CD4-positive, alpha-beta T cell treated with Interleukin-17A for 1 hour (primary cell): ENCODE results near the gene CEP164.
"Not testable (repeated sequence)": the region's sequence is repeated elsewhere in the genome, so short reads cannot be mapped to it uniquely, and the experiment has no call there.

Experiments
- DNase-seq: peaks from one replicate; pipeline ENCODE4 v3.0.0-alpha.2; 2020

The CEP164 gene

GRCh38 chr11:117369534-117369933 is 41.9 kb downstream of the CEP164 start:
- DNase-seq: no peak

DNA sequence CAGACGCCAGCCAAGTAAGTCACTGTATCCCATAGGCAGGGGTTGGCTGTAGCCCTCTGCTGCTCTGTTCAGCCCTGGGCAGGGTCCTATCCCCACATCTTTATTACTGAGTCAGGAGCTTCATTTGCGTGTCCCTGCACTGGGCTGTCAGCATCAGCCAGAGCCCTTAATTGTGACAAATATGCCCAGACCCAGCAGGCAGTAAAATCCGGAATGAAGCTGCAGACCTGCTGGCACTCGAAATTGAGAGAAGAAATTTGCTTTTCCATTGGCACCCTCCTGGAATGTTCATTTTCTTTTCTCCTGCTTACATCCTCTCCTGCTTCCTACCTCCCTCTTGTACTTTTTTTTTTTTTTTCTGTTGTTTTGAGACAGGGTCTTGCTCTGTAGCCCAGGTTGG is 43.8 kb downstream of the CEP164 start:
- DNase-seq: no peak

GRCh38 chr11:117374316-117375055 is 46.8 kb downstream of the CEP164 start:
- DNase-seq: no peak

- DNase-seq: no peak
Observed at GRCh38 chr11:117375960-117376359, 48.3 kb downstream of the CEP164 start.

DNA sequence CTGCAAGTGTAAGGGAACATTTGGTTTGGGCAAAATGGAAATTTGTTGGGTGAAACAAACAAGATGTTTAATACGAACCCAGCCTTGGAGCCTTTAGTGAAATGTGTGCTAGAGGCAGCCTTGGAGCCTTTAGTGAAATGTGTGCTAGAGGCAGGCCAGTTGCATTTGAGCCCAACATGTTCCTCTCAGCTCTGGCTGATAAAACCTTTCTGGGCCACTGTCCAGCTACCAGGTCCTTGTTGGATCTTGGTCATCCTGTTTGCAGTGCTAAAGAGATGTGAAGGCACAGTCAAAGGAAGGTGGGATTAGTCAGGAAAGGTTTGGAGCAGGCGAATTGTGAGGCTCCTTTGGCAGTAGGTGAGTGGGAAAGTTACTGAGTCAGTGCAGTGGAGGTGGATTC is 48.9 kb downstream of the CEP164 start:
- DNase-seq: no peak

- DNase-seq: no peak
Observed at GRCh38 chr11:117378976-117379865, 51.6 kb downstream of the CEP164 start.

DNA sequence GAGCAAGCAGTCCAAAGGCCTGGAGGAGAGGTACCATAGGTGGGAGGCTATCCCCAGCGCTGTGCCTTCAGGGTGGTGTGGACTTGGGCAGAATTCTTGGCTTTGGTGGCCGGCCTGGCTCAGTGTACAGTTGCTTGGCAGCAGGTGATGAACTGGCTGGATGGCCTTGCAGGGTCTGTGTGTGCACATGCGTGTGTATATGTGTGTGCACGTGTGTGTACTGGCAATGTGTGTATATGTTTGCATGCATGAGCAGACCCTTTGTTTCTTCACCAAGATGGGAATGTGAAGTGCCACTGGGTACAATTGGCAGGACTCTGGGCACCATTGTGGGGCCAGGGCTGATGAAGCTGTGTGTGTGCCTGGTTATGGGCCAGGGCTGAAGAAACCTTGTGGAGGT is 53.0 kb downstream of the CEP164 start:
- DNase-seq: no peak

DNA sequence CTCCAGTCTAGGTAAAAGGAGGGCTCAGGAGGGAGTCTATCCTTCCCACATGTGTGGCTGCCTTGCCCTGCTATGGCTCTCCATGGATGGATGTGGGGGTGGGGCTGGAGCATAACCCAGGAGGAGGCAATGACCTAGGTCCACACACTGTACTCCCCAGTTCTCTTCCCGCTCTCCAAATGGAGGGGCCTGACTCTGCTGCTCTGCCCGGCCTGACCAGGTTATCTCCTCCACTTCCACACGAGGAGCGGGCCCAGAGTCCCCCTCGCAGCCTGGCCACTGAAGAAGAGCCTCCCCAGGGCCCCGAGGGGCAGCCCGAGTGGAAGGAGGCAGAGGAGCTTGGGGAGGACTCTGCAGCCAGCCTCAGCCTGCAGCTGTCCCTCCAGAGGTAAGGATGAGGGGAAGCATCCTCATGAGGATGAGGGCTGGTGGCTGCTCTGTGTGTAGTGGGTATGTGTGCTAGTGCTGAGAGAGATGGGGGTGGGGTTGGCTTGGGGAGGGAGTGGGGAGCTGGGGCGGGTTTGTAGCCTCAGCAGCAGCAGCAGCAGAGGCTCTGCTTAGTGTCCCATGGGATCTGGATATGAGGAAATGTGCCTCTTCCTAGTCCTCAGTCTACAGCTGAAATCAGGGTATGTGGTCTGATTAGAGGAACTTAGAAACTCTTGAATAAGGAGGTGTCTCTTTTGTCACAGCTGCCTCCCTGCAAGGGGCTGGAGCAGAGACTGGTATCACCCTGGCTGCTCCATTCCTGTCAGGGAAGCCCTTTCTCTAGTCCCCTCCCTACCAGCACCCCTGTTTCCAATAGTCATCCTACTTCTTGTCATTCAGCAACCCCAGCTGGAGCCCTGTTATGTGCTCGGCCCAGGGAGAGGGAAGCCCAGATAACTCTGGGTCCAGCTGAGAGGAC is 54.1 kb downstream of the CEP164 start:
- no peak for DNase-seq

- DNase-seq: no peak
Observed at GRCh38 chr11:117382746-117383145, 55.1 kb downstream of the CEP164 start.

- DNase-seq: no peak
Observed at GRCh38 chr11:117384045-117384444, 56.4 kb downstream of the CEP164 start.

GRCh38 chr11:117385471-117385870 is 57.8 kb downstream of the CEP164 start:
- DNase-seq: no peak

DNA sequence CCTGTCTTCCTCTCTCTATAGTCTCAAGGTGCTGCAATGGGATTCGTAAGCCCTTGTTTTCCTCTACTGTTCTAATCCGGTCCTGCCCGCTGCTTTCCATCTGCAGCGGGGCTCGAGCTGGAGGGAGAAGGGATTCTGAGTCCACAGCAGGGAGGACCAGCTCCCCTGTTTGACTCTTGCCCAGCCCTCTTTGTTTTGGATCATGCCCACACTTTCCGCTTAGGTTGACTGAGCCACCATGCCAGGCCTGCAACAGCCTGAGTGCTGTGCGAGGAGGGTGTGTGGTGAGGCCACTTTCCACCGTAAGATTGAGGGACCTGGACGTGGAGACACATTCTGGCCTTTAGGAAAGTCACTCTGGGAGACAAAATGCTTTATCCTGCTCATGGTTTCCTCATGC is 58.3 kb downstream of the CEP164 start:
- DNase-seq: no peak

DNA sequence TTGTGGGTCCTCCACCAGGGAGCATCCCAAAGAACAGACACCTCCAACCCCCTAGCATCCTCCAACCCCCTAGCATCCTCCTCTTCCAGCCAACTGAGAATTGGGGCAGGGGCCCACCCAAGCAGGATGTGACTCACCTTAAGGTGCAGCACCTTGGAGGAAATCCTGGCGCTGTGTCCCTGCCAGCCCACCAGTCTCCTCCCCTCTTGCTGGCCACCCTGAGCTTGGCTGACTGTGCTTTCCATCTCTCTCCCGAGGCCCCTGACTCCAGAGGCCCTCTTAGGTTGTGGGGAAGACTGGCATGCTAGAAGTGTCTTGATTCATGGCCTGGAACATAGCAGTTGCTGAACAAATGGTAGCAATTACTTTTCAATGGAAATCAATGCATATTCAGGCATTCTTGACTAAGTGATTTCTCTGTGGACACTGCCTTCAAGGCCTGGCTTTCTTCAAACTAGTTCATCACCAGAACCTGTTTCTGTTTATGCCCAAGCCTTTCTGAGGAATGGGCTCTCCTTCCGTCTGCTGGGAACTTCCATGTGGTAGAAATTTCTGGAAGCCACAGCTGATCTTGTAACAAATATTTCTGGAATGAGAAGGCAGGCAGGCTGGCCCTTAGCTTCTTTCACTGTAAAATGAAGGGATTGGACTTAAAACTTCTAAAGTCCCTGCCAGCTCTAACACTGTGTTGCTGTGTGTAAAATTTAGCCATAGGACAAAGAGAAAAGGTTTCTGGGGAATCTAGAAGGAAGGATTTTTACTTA is 60.5 kb downstream of the CEP164 start:
- DNase-seq: no peak

- DNase-seq: no peak
Observed at GRCh38 chr11:117390743-117391142, 63.1 kb downstream of the CEP164 start.

- no peak for DNase-seq
Observed at GRCh38 chr11:117391181-117391580, 63.5 kb downstream of the CEP164 start.

GRCh38 chr11:117392001-117392690 is 64.5 kb downstream of the CEP164 start:
- DNase-seq: no peak

DNA sequence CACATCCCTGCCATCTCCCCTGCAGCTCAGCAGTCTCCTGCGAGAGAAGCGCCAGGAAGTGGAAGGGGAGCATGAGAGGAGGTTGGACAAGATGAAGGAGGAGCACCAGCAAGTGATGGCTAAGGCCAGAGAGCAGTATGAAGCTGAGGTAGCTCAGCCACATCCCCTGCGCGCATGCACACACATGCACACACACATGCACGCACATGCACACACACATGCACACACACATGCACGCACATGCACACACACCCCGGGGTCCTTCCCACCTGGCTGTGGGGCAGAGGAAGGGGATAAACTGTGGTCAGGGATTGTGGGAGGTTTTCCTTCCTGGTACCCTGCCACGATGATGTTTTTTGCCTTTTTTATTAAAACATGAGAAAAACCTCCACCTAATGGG is 65.3 kb downstream of the CEP164 start:
- DNase-seq: no peak

DNA sequence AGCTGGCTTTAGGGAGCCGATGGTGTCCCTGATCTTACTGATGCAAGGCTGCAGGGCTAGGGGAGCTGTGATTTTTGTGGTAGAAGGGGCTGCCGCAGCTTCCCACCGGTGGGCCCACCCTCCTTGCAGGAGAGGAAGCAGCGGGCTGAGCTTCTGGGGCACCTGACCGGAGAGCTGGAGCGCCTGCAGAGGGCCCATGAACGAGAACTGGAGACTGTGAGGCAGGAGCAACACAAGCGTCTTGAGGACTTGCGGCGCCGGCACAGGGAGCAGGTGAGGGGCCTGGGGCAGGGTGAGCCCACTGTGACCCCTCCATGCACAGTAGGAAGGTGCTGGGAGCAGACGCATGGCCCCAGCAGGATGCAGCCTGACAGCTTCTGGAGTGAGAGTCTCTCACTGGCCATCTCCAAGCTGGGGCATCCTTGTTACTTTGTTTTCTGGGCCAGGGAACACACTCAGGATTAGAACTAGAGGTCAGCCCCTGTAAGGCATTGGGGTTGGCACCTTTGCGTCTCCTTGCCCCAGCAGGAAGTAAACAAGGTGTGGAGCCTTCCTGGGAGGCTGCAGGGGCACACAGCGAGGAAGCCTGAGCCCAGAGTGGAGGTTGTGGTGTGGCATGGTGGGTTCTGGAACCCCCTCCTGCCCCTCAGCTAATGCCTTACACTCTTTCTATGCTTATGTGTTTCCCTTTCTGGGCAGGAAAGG is 66.7 kb downstream of the CEP164 start:
- DNase-seq: no peak

DNA sequence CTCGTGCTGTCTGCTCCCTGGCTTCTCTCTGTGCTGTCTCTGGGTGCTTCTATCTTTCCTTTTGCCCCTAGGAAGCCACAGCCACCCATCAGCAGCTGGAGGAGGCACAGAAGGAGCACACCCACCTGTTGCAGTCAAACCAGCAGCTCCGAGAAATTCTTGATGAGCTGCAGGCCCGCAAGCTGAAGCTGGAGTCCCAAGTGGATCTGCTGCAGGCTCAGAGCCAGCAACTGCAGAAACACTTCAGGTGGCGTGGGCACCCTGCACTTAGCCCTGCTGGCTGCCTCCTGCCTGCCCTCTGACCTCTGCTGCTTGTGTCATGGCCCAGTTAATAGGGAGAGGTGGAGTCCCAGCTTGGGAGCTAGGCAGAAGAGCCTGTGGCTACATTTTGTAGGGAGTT is 67.8 kb downstream of the CEP164 start:
- no peak for DNase-seq

GRCh38 chr11:117396970-117397369 is 69.3 kb downstream of the CEP164 start:
- DNase-seq: no peak

- not testable (repeated sequence) for DNase-seq
Observed at GRCh38 chr11:117398618-117399017, 71.0 kb downstream of the CEP164 start.
